HG02885 (cell line): ENCODE measurements around the gene YTHDF2.
"Not testable (repeated sequence)": the region's sequence is repeated elsewhere in the genome, so short reads cannot be mapped to it uniquely, and the experiment has no call there.

Source experiments
- ATAC-seq: cut with Tn5 transposase; IDR thresholded peaks from one replicate; pipeline ENCODE4 v1.9.1; 2021; ENCODE audit warnings: mild to moderate bottlenecking; ENCODE audit not compliant: unreplicated experiment, poor library complexity

YTHDF2 gene

GRCh38 chr1:28758420-28758819, 21.7 kb downstream of the YTHDF2 start:
- no peak for ATAC-seq

DNA sequence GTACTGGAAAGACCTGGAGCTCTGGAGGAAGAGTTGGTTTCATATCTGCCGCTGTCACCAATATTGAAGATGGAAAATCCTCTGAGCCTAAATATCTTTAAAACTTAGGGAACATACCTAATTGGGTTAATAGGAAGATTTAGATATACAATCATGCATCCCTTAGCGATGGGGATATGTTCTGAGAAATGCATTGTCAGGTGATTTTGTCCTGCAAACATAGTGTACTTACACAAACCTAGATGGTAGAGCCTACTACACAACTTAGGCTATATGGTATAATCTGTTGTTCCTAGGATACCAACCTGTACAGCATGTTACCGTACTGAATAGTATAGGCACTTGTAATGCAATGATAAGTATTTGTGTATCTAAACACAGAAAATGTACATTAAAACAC, 22.5 kb downstream of the YTHDF2 start:
- ATAC-seq = no peak

GRCh38 chr1:28761189-28761588, 24.4 kb downstream of the YTHDF2 start:
- no peak for ATAC-seq

GRCh38 chr1:28766532-28767183, 29.9 kb downstream of the YTHDF2 start:
- no peak for ATAC-seq

DNA sequence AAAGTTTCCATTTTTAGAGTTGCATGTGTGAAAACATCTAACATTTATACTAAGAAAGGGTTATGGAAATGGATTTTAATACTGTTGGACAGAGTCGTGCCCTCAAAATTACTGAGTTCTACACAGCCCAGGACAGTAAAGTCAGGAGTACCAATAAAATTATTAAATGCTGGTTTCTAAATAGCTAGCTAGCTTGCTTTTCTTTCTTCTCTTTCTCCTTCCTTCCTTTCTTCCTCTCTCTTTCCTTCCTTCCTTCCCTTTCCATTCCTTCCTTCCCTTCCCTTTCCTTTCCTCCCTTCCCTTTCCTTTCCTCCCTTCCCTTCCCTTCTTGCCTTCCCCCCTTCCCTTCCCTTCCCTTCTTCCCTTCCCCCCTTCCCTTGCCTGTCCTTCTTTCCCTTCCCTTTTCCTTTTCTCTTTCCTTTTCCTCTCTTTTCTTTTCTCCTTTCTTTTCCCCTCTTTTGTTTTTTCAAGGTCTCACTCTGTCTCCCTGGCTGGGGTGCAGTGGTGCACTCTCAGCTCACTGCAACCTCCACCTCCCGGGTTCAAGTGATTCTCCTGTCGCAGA, 33.9 kb downstream of the YTHDF2 start:
- ATAC-seq = no peak

GRCh38 chr1:28771921-28772320, 35.2 kb downstream of the YTHDF2 start:
- ATAC-seq = not testable (repeated sequence)

GRCh38 chr1:28773105-28773504, 36.4 kb downstream of the YTHDF2 start:
- no peak for ATAC-seq

- no peak for ATAC-seq
Measured at GRCh38 chr1:28775121-28775942, 38.6 kb downstream of the YTHDF2 start.

DNA sequence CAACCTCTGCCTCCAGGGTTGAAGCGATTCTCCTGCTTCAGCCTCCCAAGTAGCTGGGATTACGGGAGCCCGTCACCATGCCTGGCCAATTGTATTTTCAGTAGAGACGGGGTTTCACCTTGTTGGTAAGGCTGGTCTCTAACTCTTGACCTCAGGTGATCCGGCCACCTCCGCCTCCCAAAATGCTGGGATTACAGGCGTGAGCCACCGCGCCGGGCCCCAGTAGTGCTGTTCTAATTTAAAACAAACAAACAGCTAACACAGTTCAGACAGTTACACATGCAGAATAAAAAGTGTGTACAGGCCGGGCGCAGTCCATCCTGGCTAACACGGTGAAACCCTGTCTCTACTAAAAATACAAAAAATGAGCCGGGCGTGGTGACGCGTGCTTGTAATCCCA, 39.6 kb downstream of the YTHDF2 start:
- ATAC-seq = no peak

DNA sequence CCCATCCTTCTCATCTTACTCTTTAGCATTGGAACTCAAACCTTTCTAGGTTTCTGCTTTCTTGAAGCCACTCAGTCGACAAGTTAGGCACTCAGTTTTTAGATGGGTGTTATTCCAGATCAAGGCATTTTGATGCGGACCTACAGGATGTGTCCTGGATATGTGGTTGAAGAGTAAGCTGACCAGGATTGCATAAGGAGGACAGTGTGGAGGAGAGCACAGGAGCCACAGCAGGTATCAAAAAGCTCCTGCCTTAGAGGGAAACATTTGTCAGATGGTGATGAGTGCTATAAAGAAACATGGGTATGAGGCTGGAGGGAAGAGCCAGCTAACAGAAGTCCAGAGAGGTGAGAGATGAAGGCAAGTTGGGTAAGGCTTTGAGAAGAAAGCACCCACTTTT, 41.3 kb downstream of the YTHDF2 start:
- no peak for ATAC-seq

DNA sequence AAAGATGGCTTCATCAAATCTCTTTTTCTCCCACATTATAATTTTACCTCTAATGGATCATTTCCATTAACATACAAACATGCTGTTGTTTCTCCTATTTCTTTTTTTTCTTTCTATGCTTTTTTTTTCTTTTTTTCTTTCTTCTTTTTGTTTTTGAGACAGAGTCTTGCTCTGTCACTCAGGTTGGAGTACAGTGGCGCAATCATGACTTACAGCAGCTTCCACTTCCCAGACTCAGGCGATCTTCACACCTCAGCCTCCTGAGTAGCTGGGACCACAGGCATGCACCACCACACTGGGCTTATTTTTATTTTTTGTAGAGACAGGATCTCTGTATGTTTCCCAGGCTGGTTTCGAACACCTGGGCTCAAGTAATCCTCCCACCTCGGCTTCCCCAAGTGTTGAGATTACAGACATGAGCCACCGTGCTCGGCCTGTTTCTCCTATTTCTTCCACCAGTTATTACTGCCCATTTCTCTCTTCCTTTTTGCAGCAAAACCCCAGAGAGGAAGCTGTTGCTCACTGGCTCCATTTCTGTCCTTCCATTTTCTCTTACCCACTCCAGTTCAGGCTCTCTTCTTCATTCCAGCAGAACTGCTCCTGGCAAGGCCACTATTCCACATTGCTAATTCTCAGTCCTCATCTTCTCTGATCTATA, 43.1 kb downstream of the YTHDF2 start:
- no peak for ATAC-seq

GRCh38 chr1:28781305-28781704, 44.6 kb downstream of the YTHDF2 start:
- no peak for ATAC-seq

DNA sequence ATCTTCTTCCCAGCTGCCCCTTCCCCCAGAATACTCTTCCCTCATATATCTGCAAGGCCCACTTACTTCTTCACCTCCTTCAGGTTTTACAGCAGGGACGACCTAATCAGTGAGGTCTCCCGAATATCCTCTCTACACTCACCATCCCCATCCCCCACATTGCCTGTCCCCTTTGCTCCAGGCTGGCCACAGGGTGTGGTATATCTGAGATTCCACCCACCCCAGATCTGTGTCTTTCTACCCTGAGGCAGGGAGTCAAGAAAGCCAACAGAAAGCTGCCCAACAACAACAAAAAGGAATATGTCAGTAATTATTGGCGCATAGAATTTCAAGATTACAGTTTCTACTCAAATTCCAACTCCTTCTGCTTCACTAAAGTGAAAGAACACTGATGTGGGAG, 45.3 kb downstream of the YTHDF2 start:
- no peak for ATAC-seq

- ATAC-seq = no peak
Measured at GRCh38 chr1:28783363-28783762, 46.6 kb downstream of the YTHDF2 start.

DNA sequence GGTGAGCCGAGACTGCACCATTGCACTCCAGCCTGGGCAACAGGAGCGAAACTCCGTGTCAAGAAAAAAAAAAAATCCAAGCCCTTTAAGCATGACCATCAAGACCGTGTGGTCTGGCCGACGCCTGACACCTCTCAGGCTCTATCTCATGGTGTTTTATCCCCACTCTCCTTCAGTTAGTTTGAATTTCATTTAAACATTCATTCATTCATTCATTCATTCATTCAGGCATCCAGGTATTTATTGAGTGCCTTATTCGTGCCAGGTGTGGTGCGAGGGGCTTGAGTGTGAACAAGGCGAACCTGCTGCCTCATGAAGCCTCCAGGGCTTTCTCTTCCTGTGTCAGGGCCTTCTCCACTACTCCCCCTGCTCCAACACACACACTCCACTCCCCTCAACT, 52.7 kb downstream of the YTHDF2 start:
- no peak for ATAC-seq

DNA sequence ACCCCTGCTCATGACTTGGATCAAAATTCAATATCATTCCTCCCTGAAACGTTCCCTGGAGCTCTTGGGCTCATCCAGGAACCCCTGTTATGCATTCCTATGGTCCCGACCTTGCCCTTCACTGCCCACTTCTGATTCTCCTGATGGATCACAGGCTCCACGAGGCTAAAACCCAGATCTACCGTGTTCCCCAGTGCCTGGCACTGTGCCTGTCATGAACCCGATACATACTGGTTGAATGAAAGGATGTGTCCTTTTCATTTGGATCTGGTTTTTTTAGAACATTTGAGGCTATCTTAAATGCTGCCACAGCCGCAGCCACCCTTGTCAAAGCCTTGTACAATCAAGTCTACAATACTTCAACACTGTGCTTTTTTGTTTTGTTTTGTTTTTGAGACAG, 53.1 kb downstream of the YTHDF2 start:
- ATAC-seq = no peak

DNA sequence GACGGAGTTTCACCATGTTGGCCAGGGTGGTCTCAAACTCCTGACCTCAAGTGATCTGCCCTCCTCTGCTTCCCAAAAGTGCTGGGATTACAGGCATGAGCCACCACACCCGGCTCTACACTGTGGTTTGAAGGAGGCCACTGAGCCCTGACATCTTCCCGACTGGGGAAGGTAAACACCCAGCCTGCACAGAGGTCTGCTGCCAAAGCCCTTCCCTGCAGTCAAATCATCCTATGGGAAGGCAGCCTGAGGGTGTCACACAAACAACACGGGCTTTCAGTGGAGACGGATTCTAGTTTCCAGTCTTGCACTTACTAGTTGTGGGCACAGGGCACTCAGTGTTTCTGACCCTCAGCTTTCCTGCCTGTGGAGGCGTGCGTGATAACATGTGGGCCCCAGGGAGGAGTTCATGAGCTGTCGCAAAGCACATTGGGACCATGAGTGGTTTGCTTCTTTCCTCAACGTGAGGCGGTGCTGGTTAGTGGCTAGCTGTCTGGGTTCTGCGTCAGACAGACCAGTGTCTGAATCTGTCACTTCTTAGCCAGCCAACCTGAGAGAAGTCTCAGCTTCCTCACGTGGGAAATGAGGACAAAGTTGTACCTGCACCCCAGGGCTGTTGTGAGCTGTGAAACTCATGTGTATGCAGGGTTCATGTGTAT, 53.8 kb downstream of the YTHDF2 start:
- ATAC-seq = no peak

- not testable (repeated sequence) for ATAC-seq
Measured at GRCh38 chr1:28791929-28792328, 55.2 kb downstream of the YTHDF2 start.

- no peak for ATAC-seq
Measured at GRCh38 chr1:28792644-28793121, 55.9 kb downstream of the YTHDF2 start.

- ATAC-seq = not testable (repeated sequence)
Measured at GRCh38 chr1:28794582-28794981, 57.8 kb downstream of the YTHDF2 start.
